ENCODE measurements around the gene DLGAP5. TPM values are rescaled to one million over a fixed set of nuclear protein-coding genes. Genes with fewer than 3 reads are reported as not detected.

Gene DLGAP5
- 100 to 1,000 TPM in 1 of 2 donors, 10 to 100 TPM in 1; 90.2 to 187 TPM for total RNA-seq

GRCh38 chr14:55191203-55192053 lies at the start of gene DLGAP5:
Gene DLGAP5 (minus strand): TSS chr14:55191585. CDS start chr14:55189179, 2,406 bp downstream.
- Mint-ChIP-seq H3K36me3 (peaks cover 12 to 28% of the 10 kb centered on the region in 2 donors), H3K9me3 (no peaks in the 10 kb centered on the region), H3K27ac (peak within 1 kb of the TSS; percentile 94 to 97)
- ATAC-seq = peak; percentile 98
- DNase-seq (ENCODE audit: low spot score in 2 of 2) = peak; percentile 86 to 94

GRCh38 chr14:55240526-55241178 lies 49.3 kb upstream of the DLGAP5 start:
- Mint-ChIP-seq H3K9me3 (no peaks in the 10 kb centered on the region), H3K36me3 (no peaks in the 10 kb centered on the region), H3K27ac (no peak overlapping the region)
- DNase-seq (ENCODE audit: low spot score in 2 of 2) (no peak), ATAC-seq (no peak)

- H3K27ac Mint-ChIP-seq = no peak overlapping the region
- no peaks in the 10 kb centered on the region for H3K9me3 Mint-ChIP-seq
- H3K36me3 Mint-ChIP-seq = no peaks in the 10 kb centered on the region
- DNase-seq (ENCODE audit: low spot score in 2 of 2) (no peak), ATAC-seq (no peak)
Observed at GRCh38 chr14:55239320-55239719, 47.9 kb upstream of the DLGAP5 start.

- H3K36me3 Mint-ChIP-seq = no peaks in the 10 kb centered on the region
Observed at GRCh38 chr14:55238019-55238680, 46.8 kb upstream of the DLGAP5 start.

GRCh38 chr14:55233591-55233990 lies 42.2 kb upstream of the DLGAP5 start:
- no peak for DNase-seq (ENCODE audit: low spot score in 2 of 2)

More at GRCh38 chr14:55238019-55238680, 46.8 kb upstream of the DLGAP5 start:
- DNase-seq (ENCODE audit: low spot score in 2 of 2) = no peak
- Mint-ChIP-seq H3K9me3 (no peaks in the 10 kb centered on the region), H3K27ac (no peak overlapping the region)
- no peak for ATAC-seq

GRCh38 chr14:55228261-55228660 lies 36.9 kb upstream of the DLGAP5 start:
- H3K27ac Mint-ChIP-seq = no peak overlapping the region
- H3K36me3 Mint-ChIP-seq = peaks cover 19 to 22% of the 10 kb centered on the region in 2 donors
- H3K9me3 Mint-ChIP-seq = peaks cover 5 to 15% of the 10 kb centered on the region in 2 donors
- DNase-seq (ENCODE audit: low spot score in 2 of 2) = no peak
- ATAC-seq = no peak

More at GRCh38 chr14:55233591-55233990, 42.2 kb upstream of the DLGAP5 start:
- Mint-ChIP-seq H3K9me3 (no peaks in the 10 kb centered on the region), H3K27ac (no peak overlapping the region), H3K36me3 (no peaks in the 10 kb centered on the region)
- ATAC-seq = no peak

- DNase-seq (ENCODE audit: low spot score in 2 of 2) = no peak
- no peak for ATAC-seq
- Mint-ChIP-seq H3K36me3 (peaks cover 19 to 22% of the 10 kb centered on the region in 2 donors), H3K9me3 (peaks cover 5 to 15% of the 10 kb centered on the region in 2 donors), H3K27ac (no peak overlapping the region)
Observed at GRCh38 chr14:55223364-55223763, 32.0 kb upstream of the DLGAP5 start.

GRCh38 chr14:55221968-55222367 lies 30.6 kb upstream of the DLGAP5 start:
- H3K27ac Mint-ChIP-seq = no peak overlapping the region
- peaks cover 5 to 15% of the 10 kb centered on the region in 2 donors for H3K9me3 Mint-ChIP-seq
- H3K36me3 Mint-ChIP-seq = peaks cover 14 to 16% of the 10 kb centered on the region in 2 donors
- no peak for DNase-seq (ENCODE audit: low spot score in 2 of 2)
- ATAC-seq = no peak

- peaks cover 6 to 9% of the 10 kb centered on the region in 2 donors for H3K36me3 Mint-ChIP-seq
- H3K9me3 Mint-ChIP-seq = peaks cover 5 to 7% of the 10 kb centered on the region in 2 donors
- ATAC-seq = peak in 1 of 2 donors; percentile 90
- no peak for DNase-seq (ENCODE audit: low spot score in 2 of 2)
- no peak overlapping the region for H3K27ac Mint-ChIP-seq
Observed at GRCh38 chr14:55221186-55221585, 29.8 kb upstream of the DLGAP5 start.

- ATAC-seq (no peak), DNase-seq (ENCODE audit: low spot score in 2 of 2) (no peak)
- Mint-ChIP-seq H3K9me3 (no peaks in the 10 kb centered on the region), H3K27ac (no peak overlapping the region), H3K36me3 (no peaks in the 10 kb centered on the region)
Observed at GRCh38 chr14:55220230-55220629, 28.8 kb upstream of the DLGAP5 start.

GRCh38 chr14:55212634-55213033 lies 21.2 kb upstream of the DLGAP5 start:
- Mint-ChIP-seq H3K36me3 (no peaks in the 10 kb centered on the region), H3K27ac (peak overlapping the region in 1 of 2 donors; percentile 53), H3K9me3 (no peaks in the 10 kb centered on the region)
- ATAC-seq (no peak), DNase-seq (ENCODE audit: low spot score in 2 of 2) (no peak)

GRCh38 chr14:55207832-55208231 lies 16.4 kb upstream of the DLGAP5 start:
- Mint-ChIP-seq H3K27ac (no peak overlapping the region), H3K9me3 (no peaks in the 10 kb centered on the region), H3K36me3 (no peaks in the 10 kb centered on the region)
- no peak for ATAC-seq
- no peak for DNase-seq (ENCODE audit: low spot score in 2 of 2)

GRCh38 chr14:55206175-55206693 lies 14.8 kb upstream of the DLGAP5 start:
- Mint-ChIP-seq H3K27ac (no peak overlapping the region), H3K36me3 (no peaks in the 10 kb centered on the region), H3K9me3 (no peaks in the 10 kb centered on the region)
- ATAC-seq (no peak), DNase-seq (ENCODE audit: low spot score in 2 of 2) (no peak)

GRCh38 chr14:55201219-55202101 lies 10.1 kb upstream of the DLGAP5 start:
- DNase-seq (ENCODE audit: low spot score in 2 of 2) = no peak
- no peaks in the 10 kb centered on the region for H3K9me3 Mint-ChIP-seq
- ATAC-seq = no peak

GRCh38 chr14:55200651-55201050 lies 9.3 kb upstream of the DLGAP5 start:
- no peaks in the 10 kb centered on the region for H3K9me3 Mint-ChIP-seq
- DNase-seq (ENCODE audit: low spot score in 2 of 2) (no peak), ATAC-seq (no peak)
- no peak overlapping the region for H3K27ac Mint-ChIP-seq
- no peaks in the 10 kb centered on the region for H3K36me3 Mint-ChIP-seq

More at GRCh38 chr14:55201219-55202101, 10.1 kb upstream of the DLGAP5 start:
- no peaks in the 10 kb centered on the region for H3K36me3 Mint-ChIP-seq
- H3K27ac Mint-ChIP-seq = no peak overlapping the region

GRCh38 chr14:55198749-55199148 lies 7.4 kb upstream of the DLGAP5 start:
- DNase-seq (ENCODE audit: low spot score in 2 of 2) = no peak
- Mint-ChIP-seq H3K36me3 (no peaks in the 10 kb centered on the region), H3K27ac (no peak overlapping the region), H3K9me3 (no peaks in the 10 kb centered on the region)
- ATAC-seq = no peak

Data from activated naive CD4-positive, alpha-beta T cell treated with anti-CD3 and anti-CD28 coated beads, Interleukin-2, amount 50 U/mL, for 72 hours (primary cell).